ENCODE measurements around the gene SIRPB2.

SIRPB2 gene

DNA sequence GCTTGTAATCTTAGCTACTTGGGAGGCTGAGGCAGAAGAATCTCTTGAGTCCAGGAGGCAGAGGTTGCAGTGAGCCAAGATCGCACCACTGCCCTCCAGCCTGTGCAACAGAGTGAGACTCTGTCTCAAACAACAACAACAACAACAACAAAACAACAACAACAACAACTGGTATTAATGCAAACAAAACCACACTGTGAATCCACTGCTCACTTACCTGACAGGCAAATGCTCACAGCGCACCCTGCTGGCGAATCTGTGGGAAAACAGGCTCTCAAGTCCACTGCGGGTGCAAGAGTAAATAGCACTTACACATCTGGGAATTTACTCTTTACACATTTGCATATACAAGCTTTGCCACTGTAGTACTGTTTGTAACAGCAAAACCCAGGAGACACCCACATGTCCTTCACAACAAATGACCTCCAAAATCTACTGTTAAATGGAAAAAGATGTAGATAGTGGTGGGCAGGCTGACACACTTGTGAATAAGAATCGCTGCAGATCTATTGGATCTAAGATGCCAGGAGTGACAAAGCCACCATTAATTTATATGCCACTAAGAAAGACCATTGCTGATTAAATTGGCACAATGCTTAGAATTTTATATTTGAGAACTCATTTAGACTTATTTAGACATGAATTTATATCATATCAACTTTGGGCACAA, 53.9 kb downstream of the SIRPB2 start:
- peak; percentile 20 for FAIRE-seq

DNA sequence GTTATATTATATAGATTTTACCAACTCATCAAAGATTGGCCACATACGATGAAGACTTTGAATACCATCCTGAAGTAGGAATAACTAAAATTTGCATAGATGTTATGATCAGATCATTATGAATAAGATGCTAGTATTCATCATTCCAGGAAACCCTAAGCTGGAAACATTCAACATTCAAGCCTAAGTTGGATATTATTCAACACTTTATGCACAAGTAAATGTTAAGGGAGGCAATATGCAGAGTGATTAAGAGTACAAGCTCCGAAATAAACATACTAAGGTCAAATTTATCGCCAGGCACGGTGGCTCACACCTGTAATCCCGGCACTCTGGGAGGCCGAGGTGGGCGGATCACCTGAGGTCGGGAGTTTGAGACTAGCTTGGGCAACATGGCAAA, 55.0 kb downstream of the SIRPB2 start:
- FAIRE-seq = no peak

DNA sequence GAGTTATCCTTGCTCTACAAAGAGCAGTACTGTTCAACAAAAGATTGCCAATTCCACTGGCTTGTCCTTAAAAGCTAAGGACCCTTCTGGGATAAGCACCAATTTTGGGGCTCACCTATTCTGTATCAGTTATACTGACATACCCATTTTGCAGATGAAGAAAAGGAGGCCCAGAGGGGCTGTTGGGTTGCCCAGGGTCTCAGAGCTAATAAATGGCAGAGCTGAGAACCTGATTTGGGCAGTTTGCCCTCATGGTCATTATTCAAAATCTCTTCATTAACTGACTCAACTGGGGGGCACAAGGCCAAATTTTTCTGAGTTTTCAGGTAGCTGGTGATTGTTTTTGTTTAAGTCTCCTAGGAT, 55.9 kb downstream of the SIRPB2 start:
- no peak for FAIRE-seq

DNA sequence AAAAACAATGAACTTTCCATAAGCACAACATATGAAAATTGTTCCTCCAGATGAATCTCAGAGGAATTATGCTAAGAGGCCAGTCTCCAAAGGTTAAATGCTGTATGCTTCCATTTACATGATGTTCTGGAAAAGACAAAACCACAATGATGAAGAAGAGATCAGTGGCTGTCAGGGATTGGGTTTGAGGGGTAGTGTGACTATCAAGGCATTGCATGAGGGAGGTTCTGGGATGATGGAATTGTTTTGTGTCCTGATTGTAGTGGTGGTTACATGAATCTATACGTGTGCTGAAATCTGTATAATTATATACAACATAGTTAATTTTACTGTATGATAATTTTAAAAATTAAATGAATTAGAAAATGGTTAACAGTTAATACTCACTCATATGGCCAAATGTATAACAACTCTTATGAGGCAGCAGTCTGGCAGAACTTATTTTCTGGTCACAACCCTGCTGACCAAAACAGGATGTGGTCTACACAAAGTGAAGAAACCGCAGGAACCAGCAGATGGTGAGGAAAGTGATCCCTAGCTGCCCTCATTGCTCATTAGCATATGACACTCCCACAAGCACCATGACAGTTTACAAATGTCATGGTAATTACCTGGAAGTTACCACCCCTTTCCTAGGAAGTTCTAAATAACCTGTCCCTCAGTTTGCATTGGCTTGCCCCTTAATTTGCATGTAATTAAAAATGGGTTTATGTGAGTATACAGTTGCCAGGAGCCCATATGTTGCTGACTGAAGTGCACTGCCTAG, 56.5 kb downstream of the SIRPB2 start:
- no peak for FAIRE-seq

DNA sequence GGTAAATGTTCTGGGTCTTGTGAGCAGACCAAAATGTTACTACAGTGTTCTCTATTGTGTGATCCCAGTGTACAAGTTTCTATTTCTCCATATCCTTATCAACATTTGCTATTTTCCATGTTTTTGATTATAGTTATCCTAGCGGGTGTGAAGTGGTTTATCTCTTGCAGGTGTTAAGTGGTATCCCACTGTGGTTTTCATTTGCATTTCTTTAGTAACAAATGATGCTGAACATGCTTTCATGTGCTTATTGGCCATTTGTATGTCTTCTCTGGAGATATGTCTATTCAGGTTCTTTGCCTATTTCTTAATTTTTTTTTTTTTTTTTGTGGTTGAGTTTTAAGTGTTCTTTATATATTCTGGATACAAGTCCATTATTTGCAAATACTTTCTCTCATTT, 60.1 kb downstream of the SIRPB2 start:
- no peak for FAIRE-seq

DNA sequence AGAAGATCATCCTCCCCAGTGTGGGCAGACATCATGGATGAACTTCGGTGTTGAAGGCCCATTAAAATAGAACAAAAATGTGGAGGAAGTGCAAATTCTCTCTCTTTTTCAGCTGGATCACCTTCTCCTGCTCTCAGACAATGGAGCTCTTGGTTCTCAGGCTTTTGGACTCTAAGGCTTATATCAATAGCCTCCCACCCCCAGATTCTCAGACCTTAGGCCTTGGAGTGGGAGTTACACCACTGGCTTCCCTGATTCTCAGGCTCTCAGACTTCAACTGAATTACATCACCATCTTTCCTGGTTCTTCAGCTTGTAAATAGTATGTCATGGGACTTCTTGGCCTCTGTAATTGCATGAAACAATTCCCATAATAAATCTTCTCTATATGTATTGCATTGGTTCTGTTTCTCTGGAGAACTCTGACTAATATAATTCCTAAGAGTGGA, 61.2 kb downstream of the SIRPB2 start:
- no peak for FAIRE-seq

DNA sequence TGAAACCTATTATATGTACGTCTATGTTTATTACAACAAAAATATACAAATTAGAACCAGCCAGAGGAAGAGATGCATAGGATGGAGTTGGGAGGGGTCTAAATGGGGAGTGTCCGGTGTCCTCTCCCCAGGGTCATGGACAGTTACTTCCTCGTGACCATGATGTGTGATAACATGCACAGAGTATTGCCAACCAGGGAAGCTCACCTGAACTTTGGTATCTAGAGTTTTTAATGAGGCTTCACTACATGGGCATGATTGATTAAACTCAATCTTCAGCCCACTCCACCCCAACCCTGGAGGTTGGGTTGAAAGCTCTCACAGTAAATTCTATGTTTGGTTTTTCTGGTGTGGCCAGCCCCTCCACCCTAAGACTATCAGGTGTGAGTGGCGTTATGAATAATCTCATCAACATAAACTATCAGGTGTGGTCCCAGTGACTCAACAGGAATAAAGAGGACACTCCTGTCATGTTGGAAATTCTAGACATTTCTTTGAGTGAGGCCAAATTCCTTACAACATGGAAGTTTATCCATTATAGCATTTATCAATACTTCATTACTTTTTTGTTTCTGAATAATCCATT, 62.0 kb downstream of the SIRPB2 start:
- no peak for FAIRE-seq

DNA sequence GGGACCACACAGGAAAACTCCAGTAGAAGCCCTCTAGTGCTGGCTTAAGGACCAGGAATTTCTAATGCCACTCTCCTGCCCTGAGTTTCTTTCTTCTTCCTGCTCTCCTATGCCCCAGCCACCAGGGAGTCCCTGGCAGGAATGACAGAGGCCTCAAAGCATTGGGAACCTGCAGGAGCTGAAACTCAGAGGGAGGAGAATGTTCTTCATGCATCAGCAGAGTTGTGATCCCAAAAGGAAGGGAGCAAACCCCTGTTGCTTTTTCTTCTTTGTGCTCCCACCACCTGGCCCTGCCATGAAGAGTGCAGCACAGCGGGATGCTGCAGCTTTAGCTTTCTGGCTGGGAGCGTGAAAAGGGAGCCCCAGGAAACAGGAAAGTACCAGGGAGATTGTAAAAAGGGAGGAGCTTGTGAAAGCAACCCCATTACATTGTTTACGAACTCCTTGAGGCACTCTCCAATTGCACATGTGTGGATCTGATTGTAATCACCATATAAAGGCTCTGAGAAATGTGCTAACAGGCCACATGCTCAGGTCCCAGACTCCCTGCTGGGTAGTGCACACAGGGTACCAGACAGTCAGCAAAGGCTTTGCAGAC, 63.7 kb downstream of the SIRPB2 start:
- no peak for FAIRE-seq

DNA sequence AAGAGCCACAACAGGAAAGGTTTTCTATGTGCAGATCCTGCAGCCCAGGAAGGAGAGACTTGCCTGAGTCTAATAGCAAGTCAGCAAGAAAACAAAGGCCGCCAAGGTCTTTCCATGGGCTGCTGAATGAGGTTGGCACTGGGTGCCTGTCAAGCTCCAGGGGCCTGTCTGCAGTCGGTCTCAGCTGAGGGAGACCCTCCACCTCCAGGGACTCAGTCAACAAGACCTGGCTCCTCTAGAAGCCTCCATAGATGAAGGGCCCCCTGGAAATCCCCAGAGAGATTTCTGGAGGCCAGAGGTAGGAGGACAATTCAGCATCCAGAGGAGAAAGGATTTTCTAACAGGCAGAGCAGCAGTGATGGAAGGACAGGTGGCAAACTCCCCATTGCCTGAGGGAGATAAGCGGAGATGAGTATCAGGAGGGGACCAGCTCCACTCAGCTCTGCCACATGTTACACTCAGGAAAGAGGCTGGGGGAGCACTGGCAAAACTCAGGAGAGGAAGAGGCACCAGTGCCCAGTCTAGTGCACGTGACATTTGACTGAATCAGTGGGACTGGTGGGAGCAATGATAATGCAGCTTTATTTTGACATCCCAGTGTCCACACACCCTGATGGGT, 64.9 kb downstream of the SIRPB2 start:
- FAIRE-seq = no peak
